Dendritic cell treated with granulocyte-macrophage colony-stimulating factor and Interleukin-4, amounts not matched to agents 40 ng/mL and 50 ng/mL, for 4 days (primary cell): ENCODE results near the gene ZNF281.

Experiments used
- H3K27ac Mint-ChIP-seq: one replicate; pipeline ENCODE4 v1.8.0; 2022; ENCODE audit warnings: mild to moderate bottlenecking, mixed read lengths
- H3K27me3 Mint-ChIP-seq: one replicate; pipeline ENCODE4 v1.8.0; 2022; ENCODE audit warnings: mild to moderate bottlenecking, mixed read lengths
- H3K36me3 Mint-ChIP-seq: one replicate; pipeline ENCODE4 v1.8.0; 2022; ENCODE audit warnings: low read depth, mixed read lengths
- H3K4me1 Mint-ChIP-seq: one replicate; pipeline ENCODE4 v1.8.0; 2022; ENCODE audit warnings: low read depth, mixed read lengths
- H3K4me3 Mint-ChIP-seq: one replicate; pipeline ENCODE4 v1.8.0; 2022; ENCODE audit warnings: mild to moderate bottlenecking, moderate library complexity, mixed read lengths
- H3K9me3 Mint-ChIP-seq: one replicate; pipeline ENCODE4 v1.8.0; 2022; ENCODE audit warnings: mixed read lengths
- intact Hi-C: fragments of 100-400 bp; cut with micrococcal nuclease; formaldehyde crosslinking; loops from one replicate; pipeline ENCODE4 v1.15.0; 2022

Gene ZNF281

GRCh38 chr1:200437556-200438203 lies 27.8 kb upstream of the ZNF281 start:
- Mint-ChIP-seq H3K36me3 (no peaks in the 10 kb centered on the region), H3K4me1 (peaks cover 7% of the 10 kb centered on the region), H3K9me3 (no peaks in the 10 kb centered on the region), H3K4me3 (peak overlapping the region; percentile 57), H3K27ac (peak overlapping the region; percentile 25), H3K27me3 (no peaks in the 10 kb centered on the region)
- intact Hi-C loops, result no loop called here

GRCh38 chr1:200437088-200437487 lies 27.3 kb upstream of the ZNF281 start:
- Mint-ChIP-seq H3K36me3 (no peaks in the 10 kb centered on the region), H3K4me3 (no peak overlapping the region), H3K9me3 (no peaks in the 10 kb centered on the region), H3K4me1 (peaks cover 7% of the 10 kb centered on the region), H3K27ac (no peak overlapping the region), H3K27me3 (no peaks in the 10 kb centered on the region)
- intact Hi-C loops, result no loop called here

GRCh38 chr1:200436436-200436835 lies 26.6 kb upstream of the ZNF281 start:
- no peak overlapping the region for H3K4me3 Mint-ChIP-seq
- peaks cover 7% of the 10 kb centered on the region for H3K4me1 Mint-ChIP-seq
- intact Hi-C loops, result no loop called here
- H3K27me3 Mint-ChIP-seq, result no peaks in the 10 kb centered on the region
- no peaks in the 10 kb centered on the region for H3K9me3 Mint-ChIP-seq
- H3K36me3 Mint-ChIP-seq, result no peaks in the 10 kb centered on the region
- H3K27ac Mint-ChIP-seq, result no peak overlapping the region

- H3K9me3 Mint-ChIP-seq, result no peaks in the 10 kb centered on the region
- peaks cover 7% of the 10 kb centered on the region for H3K4me1 Mint-ChIP-seq
- intact Hi-C loops, result no loop called here
- no peak overlapping the region for H3K27ac Mint-ChIP-seq
- H3K36me3 Mint-ChIP-seq, result no peaks in the 10 kb centered on the region
- no peaks in the 10 kb centered on the region for H3K27me3 Mint-ChIP-seq
- H3K4me3 Mint-ChIP-seq, result no peak overlapping the region
Measured at GRCh38 chr1:200435200-200435780, 25.5 kb upstream of the ZNF281 start.

- Mint-ChIP-seq H3K27ac (no peak overlapping the region), H3K36me3 (no peaks in the 10 kb centered on the region), H3K4me3 (no peak overlapping the region), H3K4me1 (peaks cover 7% of the 10 kb centered on the region), H3K9me3 (no peaks in the 10 kb centered on the region), H3K27me3 (no peaks in the 10 kb centered on the region)
- intact Hi-C loops, result no loop called here
Measured at GRCh38 chr1:200433586-200433985, 23.8 kb upstream of the ZNF281 start.

- Mint-ChIP-seq H3K36me3 (no peaks in the 10 kb centered on the region), H3K9me3 (no peaks in the 10 kb centered on the region), H3K4me3 (no peak overlapping the region), H3K27ac (no peak overlapping the region), H3K4me1 (peaks cover 6% of the 10 kb centered on the region), H3K27me3 (no peaks in the 10 kb centered on the region)
- intact Hi-C loops, result no loop called here
Measured at GRCh38 chr1:200432586-200432985, 22.8 kb upstream of the ZNF281 start.

GRCh38 chr1:200429221-200429751 lies 19.4 kb upstream of the ZNF281 start:
- Mint-ChIP-seq H3K27ac (no peak overlapping the region), H3K9me3 (no peaks in the 10 kb centered on the region), H3K4me1 (peaks cover 5% of the 10 kb centered on the region), H3K27me3 (no peaks in the 10 kb centered on the region), H3K4me3 (no peak overlapping the region), H3K36me3 (no peaks in the 10 kb centered on the region)
- intact Hi-C loops, result no loop called here

GRCh38 chr1:200428482-200429205 lies 18.8 kb upstream of the ZNF281 start:
- H3K9me3 Mint-ChIP-seq, result no peaks in the 10 kb centered on the region
- intact Hi-C loops, result no loop called here
- no peaks in the 10 kb centered on the region for H3K36me3 Mint-ChIP-seq
- H3K4me3 Mint-ChIP-seq, result no peak overlapping the region
- peaks cover 5% of the 10 kb centered on the region for H3K4me1 Mint-ChIP-seq
- no peaks in the 10 kb centered on the region for H3K27me3 Mint-ChIP-seq
- H3K27ac Mint-ChIP-seq, result no peak overlapping the region

GRCh38 chr1:200427744-200428143 lies 17.9 kb upstream of the ZNF281 start:
- Mint-ChIP-seq H3K4me3 (no peak overlapping the region), H3K36me3 (no peaks in the 10 kb centered on the region)
- intact Hi-C loops, result no loop called here

GRCh38 chr1:200426196-200426595 lies 16.4 kb upstream of the ZNF281 start:
- Mint-ChIP-seq H3K4me3 (no peak overlapping the region), H3K36me3 (no peaks in the 10 kb centered on the region), H3K4me1 (peaks cover 5% of the 10 kb centered on the region), H3K27me3 (no peaks in the 10 kb centered on the region), H3K27ac (no peak overlapping the region), H3K9me3 (no peaks in the 10 kb centered on the region)
- intact Hi-C loops, result no loop called here

More at GRCh38 chr1:200427744-200428143, 17.9 kb upstream of the ZNF281 start:
- Mint-ChIP-seq H3K4me1 (peaks cover 5% of the 10 kb centered on the region), H3K27ac (no peak overlapping the region), H3K27me3 (no peaks in the 10 kb centered on the region), H3K9me3 (no peaks in the 10 kb centered on the region)

- H3K27me3 Mint-ChIP-seq, result no peaks in the 10 kb centered on the region
- H3K4me3 Mint-ChIP-seq, result no peak overlapping the region
- H3K4me1 Mint-ChIP-seq, result peaks cover 5% of the 10 kb centered on the region
- no peaks in the 10 kb centered on the region for H3K36me3 Mint-ChIP-seq
- H3K27ac Mint-ChIP-seq, result no peak overlapping the region
- intact Hi-C loops, result no loop called here
- H3K9me3 Mint-ChIP-seq, result no peaks in the 10 kb centered on the region
Measured at GRCh38 chr1:200423235-200423634, 13.4 kb upstream of the ZNF281 start.

GRCh38 chr1:200422211-200422610 lies 12.4 kb upstream of the ZNF281 start:
- H3K27me3 Mint-ChIP-seq, result no peaks in the 10 kb centered on the region
- no peak overlapping the region for H3K27ac Mint-ChIP-seq
- no peak overlapping the region for H3K4me3 Mint-ChIP-seq
- no peaks in the 10 kb centered on the region for H3K4me1 Mint-ChIP-seq
- H3K9me3 Mint-ChIP-seq, result no peaks in the 10 kb centered on the region
- intact Hi-C loops, result no loop called here
- H3K36me3 Mint-ChIP-seq, result no peaks in the 10 kb centered on the region

- no peaks in the 10 kb centered on the region for H3K4me1 Mint-ChIP-seq
- no peaks in the 10 kb centered on the region for H3K9me3 Mint-ChIP-seq
- H3K27ac Mint-ChIP-seq, result no peak overlapping the region
- no peak overlapping the region for H3K4me3 Mint-ChIP-seq
- peaks cover 2% of the 10 kb centered on the region for H3K27me3 Mint-ChIP-seq
- no peaks in the 10 kb centered on the region for H3K36me3 Mint-ChIP-seq
- intact Hi-C loops, result no loop called here
Measured at GRCh38 chr1:200415789-200416593, 6.2 kb upstream of the ZNF281 start.

- intact Hi-C loops, result no loop called here
- no peaks in the 10 kb centered on the region for H3K9me3 Mint-ChIP-seq
Measured at GRCh38 chr1:200415227-200415626, 5.4 kb upstream of the ZNF281 start.

More at GRCh38 chr1:200415227-200415626, 5.4 kb upstream of the ZNF281 start:
- no peak overlapping the region for H3K4me3 Mint-ChIP-seq
- H3K27me3 Mint-ChIP-seq, result peaks cover 2% of the 10 kb centered on the region
- no peak overlapping the region for H3K27ac Mint-ChIP-seq
- peaks cover 1% of the 10 kb centered on the region for H3K36me3 Mint-ChIP-seq
- peaks cover 5% of the 10 kb centered on the region for H3K4me1 Mint-ChIP-seq
